Measurements from ENCODE around the gene TMEM217.

Gene TMEM217

GRCh38 chr6:37177935-37178517, 79.9 kb downstream of the TMEM217 start:
- no peak for DNase-seq

GRCh38 chr6:37177077-37177934, 80.6 kb downstream of the TMEM217 start:
- peak in 1 of 2 donors; percentile 57 for DNase-seq

- DNase-seq: no peak
Measured at GRCh38 chr6:37176268-37177076, 81.5 kb downstream of the TMEM217 start.

GRCh38 chr6:37175332-37176267, 82.3 kb downstream of the TMEM217 start:
- peak in 1 of 2 donors; percentile 38 for DNase-seq

GRCh38 chr6:37174515-37175331, 83.2 kb downstream of the TMEM217 start:
- DNase-seq: no peak

- DNase-seq: no peak
Measured at GRCh38 chr6:37174196-37174514, 83.8 kb downstream of the TMEM217 start.

GRCh38 chr6:37173493-37174195, 84.3 kb downstream of the TMEM217 start:
- DNase-seq: peak; percentile 19 to 47

GRCh38 chr6:37172912-37173492, 84.9 kb downstream of the TMEM217 start:
- DNase-seq: no peak

- peak; percentile 92 to 97 for DNase-seq
Measured at GRCh38 chr6:37171970-37172812, 85.8 kb downstream of the TMEM217 start.

- DNase-seq: peak in 1 of 2 donors; percentile 18
Measured at GRCh38 chr6:37171201-37171969, 86.6 kb downstream of the TMEM217 start.

GRCh38 chr6:37170273-37171200, 87.4 kb downstream of the TMEM217 start:
- peak; percentile 44 to 47 for DNase-seq

- DNase-seq: peak; percentile 99
Measured at GRCh38 chr6:37169496-37170272, 88.3 kb downstream of the TMEM217 start, which contains the start of gene PIM1. Gene PIM1, plus strand, starts transcription at chr6:37170152. Its CDS starts 424 bp downstream, at chr6:37170576.

- peak in 1 of 2 donors; percentile 41 for DNase-seq
Measured at GRCh38 chr6:37168811-37169495, 89.0 kb downstream of the TMEM217 start.

GRCh38 chr6:37168163-37168758, 89.7 kb downstream of the TMEM217 start:
- no peak for DNase-seq

GRCh38 chr6:37162740-37163139, 95.2 kb downstream of the TMEM217 start:
- no peak for DNase-seq
